GM21360 (cell line): Measurements from ENCODE around the gene CC2D1A.
A peak's percentile ranks its signal among the peaks of the same experiment; 100 is the strongest.
"Not testable (repeated sequence)": the region's sequence is repeated elsewhere in the genome, so short reads cannot be mapped to it uniquely, and the experiment has no call there.

Experiments
- ATAC-seq: cut with Tn5 transposase; IDR thresholded peaks from one replicate; pipeline ENCODE4 v1.9.1; 2021; ENCODE audit warnings: mild to moderate bottlenecking, moderate library complexity; ENCODE audit not compliant: unreplicated experiment

The CC2D1A gene

GRCh38 chr19:13906521-13906904 lies 512 bp downstream of the CC2D1A start:
- ATAC-seq, result peak; percentile 14

DNA sequence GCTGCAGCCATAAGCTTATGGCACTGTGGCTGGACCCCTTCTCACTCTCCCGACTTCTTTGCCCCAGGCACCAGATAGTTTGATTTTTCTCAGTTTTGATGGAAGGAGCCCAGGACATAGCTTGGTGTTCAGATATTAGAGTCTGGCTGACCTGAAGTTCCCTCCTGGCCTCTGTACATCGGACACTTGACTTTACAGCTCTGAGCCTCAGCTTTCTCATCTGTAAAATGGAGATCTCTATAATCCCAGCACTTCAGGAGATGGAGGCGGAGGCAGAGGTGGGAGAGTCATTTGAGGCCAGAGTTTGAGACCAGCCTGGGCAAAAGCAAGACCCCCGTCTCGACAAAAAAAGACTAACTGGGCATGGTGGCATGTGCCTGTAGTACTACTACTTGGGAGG lies 909 bp downstream of the CC2D1A start:
- ATAC-seq, result no peak

DNA sequence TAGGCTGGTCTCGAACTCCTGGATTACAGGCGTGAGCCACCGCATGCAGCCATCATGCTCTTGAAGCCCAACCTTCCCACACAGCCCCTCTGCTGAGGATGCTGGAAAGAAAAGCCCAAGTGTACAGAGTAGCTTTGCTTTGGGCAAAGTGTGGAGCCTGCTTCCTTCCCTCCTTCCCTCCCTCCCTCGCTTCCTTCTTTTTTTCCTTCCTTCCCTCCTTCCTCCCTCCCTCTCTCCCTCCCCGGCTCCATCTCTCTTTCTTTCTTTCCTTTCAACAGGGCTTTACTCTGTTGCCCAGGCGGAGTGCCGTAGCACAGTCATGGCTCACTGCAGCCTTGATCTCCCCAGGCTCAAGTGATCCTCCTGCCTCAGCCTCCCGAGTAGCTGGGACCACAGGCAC lies 2.7 kb downstream of the CC2D1A start:
- no peak for ATAC-seq

GRCh38 chr19:13909430-13909829 lies 3.4 kb downstream of the CC2D1A start:
- ATAC-seq, result no peak

DNA sequence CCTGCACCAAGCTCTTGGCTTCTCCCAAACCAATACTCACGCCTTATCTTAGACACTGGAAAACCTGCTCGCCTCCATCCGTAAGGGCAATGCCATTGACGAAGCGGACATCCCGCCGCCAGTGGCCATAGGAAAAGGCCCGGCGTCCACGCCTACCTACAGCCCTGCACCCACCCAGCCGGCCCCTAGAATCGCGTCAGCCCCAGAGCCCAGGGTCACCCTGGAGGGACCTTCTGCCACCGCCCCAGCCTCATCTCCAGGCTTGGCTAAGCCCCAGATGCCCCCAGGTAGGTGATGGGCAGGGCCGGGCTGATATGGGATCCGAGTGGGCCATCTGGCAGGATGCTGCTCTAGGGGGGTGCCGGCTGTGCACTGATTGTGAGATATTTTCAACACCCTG lies 7.4 kb downstream of the CC2D1A start:
- ATAC-seq, result no peak

DNA sequence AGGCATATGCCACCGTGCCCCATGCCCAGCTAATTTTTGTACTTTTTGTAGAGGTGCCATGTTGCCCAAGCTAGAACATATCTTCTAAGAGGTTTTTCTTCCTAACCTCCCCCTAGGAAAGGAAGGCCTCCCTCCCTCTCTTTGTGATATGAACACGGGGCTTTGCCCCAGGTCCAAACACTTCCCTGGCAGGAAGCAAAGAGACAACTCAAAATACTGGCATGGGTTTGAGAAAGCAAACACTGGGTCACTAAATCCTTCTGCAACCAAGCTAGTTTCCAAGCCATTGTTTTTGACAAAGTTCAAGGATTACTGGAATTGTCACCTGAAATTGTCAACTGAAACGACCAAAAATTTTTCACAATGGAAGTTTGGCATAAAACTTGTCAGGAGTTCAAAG lies 8.8 kb downstream of the CC2D1A start:
- ATAC-seq, result no peak

DNA sequence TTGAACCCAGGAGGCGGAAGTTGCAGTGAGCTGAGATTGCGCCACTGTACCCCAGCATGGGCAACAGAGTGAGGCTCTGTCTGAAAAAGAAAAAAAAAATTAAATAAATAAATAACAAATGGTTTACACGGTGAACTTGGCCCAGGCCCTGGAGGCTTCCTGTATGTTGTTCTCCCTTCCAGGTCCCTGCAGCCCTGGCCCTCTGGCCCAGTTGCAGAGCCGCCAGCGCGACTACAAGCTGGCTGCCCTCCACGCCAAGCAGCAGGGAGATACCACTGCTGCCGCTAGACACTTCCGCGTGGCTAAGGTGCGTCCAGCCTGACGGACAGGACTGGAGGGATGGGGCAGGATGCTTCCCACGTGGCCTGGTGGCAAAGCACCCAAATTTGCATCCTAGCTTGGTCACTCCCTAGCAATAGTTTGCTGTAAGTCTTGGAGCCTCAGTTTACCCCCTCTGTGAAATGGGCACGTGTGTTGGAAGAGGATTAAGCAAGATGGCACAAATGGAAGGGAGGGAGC lies 11.9 kb downstream of the CC2D1A start:
- ATAC-seq, result no peak

GRCh38 chr19:13918726-13919411 lies 12.9 kb downstream of the CC2D1A start:
- ATAC-seq, result no peak

DNA sequence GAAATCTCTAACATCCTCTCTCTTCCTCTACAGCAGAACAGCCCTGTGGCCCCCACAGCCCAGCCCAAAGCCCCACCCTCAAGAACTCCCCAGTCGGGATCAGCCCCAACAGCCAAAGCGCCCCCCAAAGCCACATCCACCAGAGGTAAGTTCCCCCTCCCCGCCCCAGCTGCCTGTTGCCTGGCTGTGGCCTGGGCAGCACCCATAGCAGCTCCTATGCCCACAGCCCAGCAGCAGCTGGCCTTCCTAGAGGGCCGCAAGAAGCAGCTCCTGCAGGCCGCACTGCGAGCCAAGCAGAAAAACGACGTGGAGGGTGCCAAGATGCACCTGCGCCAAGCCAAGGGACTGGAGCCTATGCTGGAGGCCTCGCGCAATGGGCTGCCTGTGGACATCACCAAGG lies 14.5 kb downstream of the CC2D1A start:
- ATAC-seq, result no peak

- ATAC-seq, result no peak
Observed at GRCh38 chr19:13920940-13921747, 15.1 kb downstream of the CC2D1A start.

DNA sequence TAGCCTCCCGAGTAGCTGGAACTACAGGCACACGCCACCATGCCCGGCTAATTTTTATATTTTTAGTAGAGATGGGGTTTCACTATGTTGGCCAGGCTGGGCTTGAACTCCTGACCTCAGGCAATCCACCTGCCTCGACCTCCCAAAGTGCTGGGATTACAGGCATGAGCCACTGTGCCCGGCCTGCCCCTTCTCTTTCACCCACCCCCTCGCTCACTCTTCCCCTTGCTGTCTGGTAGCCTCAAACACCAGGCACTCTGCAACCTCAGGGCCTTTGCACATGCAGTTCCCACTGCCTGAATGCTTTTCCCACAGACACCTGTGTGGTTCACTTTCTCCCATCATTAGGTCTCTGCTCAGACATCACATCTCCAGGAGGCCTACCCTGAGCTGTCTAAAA lies 16.1 kb downstream of the CC2D1A start:
- not testable (repeated sequence) for ATAC-seq

GRCh38 chr19:13923194-13923987 lies 17.4 kb downstream of the CC2D1A start:
- ATAC-seq, result no peak

GRCh38 chr19:13926010-13926409 lies 20.0 kb downstream of the CC2D1A start:
- ATAC-seq, result no peak

DNA sequence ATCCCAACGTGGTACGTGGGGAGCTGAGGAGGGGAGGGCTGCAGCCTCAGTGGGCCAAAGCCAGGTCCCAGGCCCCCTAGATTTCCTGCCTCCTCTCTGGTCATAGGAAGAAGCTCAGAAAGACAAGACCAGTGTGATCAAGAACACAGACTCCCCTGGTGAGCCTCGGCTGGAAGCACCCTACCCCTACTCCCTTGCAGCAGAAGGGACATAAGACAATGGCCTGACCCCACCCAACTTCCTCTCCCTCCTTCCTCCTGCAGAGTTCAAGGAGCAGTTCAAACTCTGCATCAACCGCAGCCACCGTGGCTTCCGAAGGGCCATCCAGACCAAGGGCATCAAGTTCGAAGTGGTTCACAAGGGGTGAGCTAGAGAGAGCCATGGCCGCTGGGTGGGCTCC lies 20.7 kb downstream of the CC2D1A start:
- ATAC-seq, result no peak

DNA sequence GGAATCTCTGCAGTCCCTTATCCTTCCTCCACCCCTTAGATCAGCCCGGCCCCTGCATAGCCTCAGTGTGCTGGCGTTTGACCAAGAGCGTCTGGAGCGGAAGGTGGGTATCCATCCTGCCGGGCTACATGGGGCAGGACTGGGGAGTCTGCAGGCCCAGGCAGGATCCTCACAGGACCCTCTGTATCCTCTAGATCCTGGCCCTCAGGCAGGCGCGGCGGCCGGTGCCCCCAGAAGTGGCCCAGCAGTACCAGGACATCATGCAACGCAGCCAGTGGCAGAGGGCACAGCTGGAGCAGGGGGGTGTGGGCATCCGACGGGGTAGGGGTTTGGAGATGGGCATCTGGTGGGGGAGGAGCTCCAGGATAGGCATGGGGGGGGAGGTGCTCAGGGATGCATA lies 23.3 kb downstream of the CC2D1A start:
- ATAC-seq, result no peak

DNA sequence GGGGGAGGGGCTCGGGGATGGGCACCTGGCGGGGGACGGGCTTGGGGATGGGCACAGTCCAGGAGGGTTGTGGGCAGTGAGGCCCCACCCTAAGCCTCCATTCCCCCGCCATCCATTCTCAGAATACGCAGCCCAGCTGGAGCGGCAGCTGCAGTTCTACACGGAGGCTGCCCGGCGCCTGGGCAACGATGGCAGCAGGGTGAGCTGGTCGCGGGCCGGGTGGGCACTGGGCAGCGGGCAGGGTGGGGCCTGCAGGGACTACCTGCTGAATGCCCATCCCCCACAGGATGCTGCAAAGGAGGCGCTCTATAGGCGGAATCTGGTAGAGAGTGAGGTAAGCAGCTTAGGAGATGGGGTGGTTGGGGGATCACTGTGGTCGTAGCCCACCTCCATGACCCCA lies 24.0 kb downstream of the CC2D1A start:
- no peak for ATAC-seq

DNA sequence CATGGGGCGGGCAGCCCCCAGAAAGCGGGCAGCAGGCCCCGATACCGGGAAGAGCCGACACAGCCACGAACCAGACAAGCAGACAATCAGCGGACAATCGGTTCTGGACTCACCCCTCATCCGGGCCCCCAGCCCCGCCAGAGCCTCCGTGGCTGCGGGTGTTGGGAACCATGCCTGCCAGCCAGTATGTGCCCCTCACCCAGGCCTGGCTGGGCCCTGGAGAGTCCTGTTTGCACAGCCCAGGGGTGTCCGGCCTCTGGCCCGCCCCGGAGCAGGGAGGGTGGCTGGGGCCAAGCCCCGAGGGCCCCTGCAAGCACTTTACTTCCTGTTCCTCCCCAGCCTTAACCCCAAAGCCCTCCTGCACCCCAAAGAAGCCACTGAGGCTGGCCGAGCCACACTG lies 24.4 kb downstream of the CC2D1A start:
- ATAC-seq, result no peak

DNA sequence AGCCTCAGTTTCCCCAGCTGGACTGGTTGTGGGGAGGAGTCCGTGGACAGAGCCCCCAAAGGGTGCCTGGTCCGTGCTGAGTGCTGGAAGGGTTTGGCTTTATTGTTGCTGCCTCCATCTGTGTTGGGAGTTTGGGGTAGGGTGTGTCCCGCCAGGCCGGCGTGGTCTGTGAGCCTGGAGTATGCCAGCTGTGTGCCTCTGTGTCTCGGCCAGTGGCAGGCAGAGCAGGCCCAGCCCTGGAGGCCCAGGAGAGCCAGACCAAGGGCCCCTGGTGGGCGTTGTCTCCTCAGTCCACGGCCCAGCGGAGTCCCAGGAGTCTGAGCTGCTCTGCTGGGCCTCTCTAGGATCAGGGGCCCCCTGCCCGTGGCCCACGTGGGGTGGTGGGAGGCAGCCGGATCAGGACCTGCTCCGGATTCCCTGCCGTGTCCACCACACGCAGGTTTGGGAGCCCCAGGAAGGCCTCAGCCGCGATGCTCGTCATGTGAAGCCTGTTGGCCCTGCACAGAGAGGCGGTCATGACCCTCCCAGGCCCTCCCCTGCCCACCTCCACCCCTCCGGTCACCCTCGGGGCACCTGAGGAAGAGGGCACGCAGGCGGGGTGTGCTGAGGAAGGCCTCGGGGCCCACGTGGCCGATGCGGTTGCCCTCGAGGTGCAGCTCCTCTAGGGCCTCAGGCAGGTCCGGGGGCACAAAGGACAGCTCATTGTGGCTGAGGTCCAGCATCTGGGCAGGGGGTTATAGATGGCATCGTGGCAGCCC lies 25.6 kb downstream of the CC2D1A start:
- ATAC-seq, result no peak

- no peak for ATAC-seq
Observed at GRCh38 chr19:13932149-13932637, 26.2 kb downstream of the CC2D1A start.

- ATAC-seq, result no peak
Observed at GRCh38 chr19:13932911-13933393, 27.0 kb downstream of the CC2D1A start.

- ATAC-seq, result no peak
Observed at GRCh38 chr19:13934785-13935109, 28.7 kb downstream of the CC2D1A start.
